COLO829 (cell line): Measurements from ENCODE around the gene GRB10.
"Not testable (repeated sequence)": the region's sequence is repeated elsewhere in the genome, so short reads cannot be mapped to it uniquely, and the experiment has no call there.

Experiments used
- DNase-seq: peaks from one replicate; pipeline ENCODE4 v3.0.0; 2012; ENCODE audit warnings: low spot score

The GRB10 gene

DNA sequence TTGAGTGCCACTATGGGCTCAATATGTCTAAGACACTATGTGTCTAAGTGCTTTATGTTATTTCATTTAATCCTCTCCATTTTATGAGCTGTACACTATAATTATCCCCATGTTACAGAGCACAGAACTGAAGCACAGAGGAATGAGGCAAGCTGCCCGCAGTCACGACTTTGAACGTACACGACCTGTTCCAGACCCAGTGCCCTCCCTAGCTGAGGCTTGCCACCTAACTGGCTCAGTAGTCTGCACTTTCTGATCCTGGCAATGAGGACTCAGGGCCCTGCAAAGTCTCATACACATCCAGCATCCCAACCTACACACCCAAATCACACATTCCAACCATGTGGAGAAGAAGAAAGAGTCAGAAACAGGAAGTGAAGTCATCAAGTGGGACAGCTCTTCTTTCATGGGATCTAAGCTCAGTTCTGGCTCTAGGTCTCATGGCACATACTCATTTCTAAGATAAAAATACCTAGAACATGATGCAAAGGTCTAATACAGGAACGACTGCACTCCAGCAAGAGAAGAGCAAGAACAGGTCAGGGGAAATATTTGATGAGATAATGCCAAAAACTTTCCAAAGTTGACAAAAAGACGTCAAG lies 175.1 kb downstream of the GRB10 start:
- no peak for DNase-seq

DNA sequence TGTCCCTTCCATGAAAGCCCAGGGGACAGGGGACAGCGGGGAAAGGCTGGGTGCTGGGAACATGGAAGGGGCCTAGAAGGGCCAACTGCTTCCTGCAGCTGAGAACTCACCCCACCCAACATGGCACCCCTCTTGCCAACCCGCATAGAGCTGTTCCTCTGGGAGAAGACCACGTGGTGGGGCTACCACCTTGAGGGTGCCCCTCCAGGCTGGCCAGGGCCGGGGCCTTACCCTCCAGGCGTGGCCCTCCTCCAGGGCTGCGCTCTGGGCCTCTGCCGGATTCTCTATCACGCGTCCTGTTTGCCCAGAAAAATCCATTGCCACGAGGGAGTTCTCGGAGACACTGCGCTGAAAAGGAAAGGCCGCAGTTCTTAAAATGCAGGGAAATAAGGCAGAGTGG lies 177.6 kb downstream of the GRB10 start:
- no peak for DNase-seq

DNA sequence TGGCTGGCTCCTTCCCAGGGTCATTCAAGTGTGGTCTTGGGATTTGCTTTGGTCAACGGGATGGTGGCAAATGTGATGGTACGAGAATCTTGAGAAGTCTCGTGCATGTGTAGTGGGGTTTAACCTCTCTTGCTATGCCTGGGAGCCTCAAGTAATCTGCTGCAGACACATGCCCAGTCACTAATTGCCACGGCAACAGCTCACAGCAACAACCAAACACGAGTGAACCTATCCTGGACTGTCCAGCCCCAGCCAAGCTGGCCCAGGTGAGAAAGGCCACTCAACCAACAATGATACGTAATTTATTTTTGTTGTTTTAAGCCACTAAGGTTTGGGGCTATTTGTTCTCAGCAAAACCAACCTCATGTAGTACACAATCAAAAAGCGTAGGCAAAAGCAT lies 179.4 kb downstream of the GRB10 start:
- DNase-seq: no peak

DNA sequence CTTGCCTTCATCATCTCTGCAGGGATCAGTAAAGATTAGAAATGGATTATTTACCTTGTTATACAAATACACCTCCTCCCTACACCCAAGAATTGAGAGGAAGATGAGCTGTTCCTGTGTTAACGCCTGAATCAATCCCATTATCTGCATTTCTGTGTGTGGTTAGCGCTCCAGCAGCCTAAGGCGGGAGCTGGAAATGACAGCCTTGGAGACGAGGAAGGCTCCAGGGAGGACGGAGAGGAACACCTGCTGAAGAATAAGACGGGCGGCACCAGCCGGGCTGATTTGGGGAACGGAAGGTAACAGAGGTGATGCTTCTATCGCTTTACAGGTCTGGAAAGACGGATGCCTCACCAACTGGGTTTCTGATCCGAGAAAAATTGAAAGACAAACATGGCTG lies 183.3 kb downstream of the GRB10 start:
- no peak for DNase-seq

DNA sequence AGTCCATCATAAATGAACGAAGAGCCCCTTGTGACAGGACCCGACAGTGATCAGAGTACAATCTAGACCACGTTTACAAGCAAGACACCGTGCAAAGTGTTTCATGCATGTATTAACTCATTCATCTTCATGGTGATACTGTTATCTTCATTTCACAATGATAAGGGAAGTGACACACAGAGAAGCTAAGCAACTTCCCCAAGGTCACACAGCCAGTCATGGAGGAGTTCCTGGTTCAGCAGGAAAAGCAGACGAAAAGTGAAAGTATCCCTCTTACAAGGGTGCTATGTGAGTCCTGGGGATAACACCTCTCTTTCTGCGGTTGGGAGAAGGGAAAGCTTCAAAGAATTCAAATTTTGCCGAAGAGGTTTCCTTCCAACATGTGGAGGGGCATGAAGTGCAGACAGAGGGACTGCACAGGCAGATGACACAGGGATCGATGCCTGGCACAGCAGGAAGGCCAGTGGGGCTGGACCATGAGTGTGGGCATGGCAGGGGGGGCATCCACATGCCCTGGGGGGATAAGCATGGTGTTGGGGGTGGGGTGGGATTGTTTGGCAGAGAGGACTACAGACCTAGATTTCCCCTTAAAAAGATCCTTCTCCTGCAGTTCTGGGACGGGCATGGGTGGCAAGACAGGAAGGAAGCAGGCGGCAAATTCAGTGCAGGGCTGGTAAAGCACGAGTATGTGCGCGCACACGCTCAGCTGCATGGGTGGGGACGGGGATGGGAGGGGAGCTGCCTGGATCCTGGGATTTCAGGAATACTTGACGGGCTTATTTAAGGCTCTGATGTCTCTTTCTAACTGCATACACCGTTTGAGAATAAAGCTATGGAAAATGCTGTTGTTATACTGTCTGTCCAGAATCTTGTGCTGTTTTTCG lies 184.0 kb downstream of the GRB10 start:
- no peak for DNase-seq

DNA sequence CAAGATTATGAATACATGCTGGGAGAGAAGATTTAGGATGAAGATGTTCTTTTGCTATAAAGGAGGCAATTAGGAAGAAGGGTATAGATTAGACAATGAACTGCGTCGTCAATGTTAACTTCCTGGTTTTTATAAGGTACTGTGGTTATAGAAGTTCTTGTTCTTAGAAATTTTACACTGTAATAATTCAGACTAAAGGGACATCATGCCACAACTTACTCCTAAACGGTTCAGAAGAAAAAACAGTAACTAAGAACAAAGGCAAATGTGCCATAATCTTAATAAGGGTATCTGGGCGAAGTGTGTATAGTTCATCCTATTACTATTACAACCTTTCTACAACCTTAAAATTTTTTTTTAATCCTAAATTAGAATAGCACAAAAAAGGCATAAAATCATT lies 186.2 kb downstream of the GRB10 start:
- no peak for DNase-seq

DNA sequence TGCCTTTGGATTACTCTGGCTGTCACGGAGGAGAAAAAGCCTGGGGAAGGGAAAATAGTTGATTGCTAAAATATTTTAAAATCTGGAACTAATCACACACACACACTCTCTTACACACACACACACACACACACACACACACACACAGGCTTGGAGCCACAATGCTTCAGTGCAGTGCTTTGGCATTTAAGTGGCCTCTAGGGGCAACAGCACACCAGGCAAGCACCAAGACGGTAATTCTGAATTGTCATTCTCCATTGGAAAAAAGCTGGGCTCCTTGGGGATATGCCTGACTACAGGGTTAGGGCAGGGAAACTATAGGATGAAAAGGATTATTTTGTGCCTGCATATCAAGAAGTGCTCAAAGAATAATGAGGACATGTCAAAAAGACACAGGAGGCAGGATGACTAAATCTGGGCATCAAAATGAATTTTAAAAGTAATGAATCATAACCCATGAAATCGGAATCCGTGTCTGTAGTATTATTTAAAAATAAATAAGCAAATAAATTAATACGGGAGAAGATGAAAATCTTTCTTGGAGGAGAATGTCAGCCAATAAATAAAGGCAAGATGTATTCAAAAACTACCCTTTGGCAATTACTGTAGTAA lies 187.1 kb downstream of the GRB10 start:
- DNase-seq: no peak

DNA sequence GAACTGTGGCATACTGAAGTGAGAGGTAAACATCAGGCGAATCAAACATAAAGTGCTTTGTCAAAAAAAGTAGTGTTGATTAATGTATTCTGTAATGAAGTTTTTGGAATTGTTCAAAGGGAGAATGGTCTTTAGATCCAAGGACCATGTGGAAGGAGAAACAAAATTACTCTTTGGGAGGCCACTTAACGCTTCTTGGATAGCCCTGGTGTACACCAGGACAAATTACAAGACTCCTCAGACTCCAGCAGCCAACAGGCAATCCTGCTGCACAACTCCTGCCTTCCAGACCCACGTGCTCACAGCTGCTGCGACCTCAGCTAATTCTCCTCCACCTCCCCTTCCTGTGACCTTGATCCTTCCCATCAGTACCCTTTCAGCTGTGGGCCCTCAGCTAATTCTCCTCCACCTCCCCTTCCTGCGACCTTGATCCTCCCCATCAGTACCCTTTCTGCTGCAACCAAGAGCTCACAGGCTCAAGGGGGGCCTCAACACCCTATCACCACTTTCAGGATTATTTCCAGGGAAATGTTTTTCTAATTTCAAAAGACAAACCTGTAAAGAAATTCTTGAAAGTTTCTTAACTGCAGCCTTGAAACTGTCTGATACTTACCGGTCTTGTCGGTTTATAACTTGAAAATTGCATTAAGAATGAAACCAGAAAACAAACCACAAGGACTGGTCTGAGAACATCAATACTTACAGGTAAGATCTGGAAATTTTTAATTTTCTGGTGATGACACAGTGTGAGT lies 187.8 kb downstream of the GRB10 start:
- no peak for DNase-seq

DNA sequence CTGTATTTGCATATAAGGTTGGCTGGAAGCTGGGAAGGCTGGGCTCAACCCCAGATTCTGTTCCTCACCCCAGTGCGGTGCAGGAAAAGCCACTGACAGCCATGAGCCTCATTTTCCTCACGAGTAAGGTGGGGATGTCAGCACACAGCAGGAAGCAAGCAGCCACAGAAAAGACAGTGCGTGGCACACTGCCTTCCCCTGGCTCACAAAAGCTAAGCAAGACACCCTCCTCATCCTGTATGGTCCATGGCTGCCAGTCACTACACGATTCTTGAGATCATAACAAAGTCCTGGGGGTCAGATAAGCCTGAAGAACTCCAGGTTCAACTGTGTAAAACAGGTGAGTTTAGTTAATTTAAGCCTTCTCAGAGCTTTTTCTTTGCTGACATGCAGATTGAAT lies 188.6 kb downstream of the GRB10 start:
- DNase-seq: no peak

DNA sequence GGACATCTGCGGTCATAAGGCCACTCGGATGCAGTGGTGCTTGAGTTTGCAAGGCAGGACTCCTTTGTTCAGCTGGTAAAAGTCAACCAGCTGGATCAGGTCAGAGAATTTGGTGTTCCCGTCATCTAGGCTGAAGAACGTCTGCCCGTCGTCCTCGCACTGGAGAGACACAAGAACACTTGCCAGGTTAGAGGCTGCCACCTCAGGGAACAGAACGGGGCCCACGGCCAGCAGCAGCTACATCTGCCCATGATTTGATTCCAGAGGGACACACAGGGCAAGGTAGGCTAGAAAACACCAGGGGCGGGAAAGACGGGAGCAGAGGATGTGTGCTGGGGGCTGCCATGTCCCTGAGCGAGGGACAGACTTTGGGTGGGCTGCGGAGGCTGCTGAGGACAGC lies 189.8 kb downstream of the GRB10 start:
- DNase-seq: no peak

DNA sequence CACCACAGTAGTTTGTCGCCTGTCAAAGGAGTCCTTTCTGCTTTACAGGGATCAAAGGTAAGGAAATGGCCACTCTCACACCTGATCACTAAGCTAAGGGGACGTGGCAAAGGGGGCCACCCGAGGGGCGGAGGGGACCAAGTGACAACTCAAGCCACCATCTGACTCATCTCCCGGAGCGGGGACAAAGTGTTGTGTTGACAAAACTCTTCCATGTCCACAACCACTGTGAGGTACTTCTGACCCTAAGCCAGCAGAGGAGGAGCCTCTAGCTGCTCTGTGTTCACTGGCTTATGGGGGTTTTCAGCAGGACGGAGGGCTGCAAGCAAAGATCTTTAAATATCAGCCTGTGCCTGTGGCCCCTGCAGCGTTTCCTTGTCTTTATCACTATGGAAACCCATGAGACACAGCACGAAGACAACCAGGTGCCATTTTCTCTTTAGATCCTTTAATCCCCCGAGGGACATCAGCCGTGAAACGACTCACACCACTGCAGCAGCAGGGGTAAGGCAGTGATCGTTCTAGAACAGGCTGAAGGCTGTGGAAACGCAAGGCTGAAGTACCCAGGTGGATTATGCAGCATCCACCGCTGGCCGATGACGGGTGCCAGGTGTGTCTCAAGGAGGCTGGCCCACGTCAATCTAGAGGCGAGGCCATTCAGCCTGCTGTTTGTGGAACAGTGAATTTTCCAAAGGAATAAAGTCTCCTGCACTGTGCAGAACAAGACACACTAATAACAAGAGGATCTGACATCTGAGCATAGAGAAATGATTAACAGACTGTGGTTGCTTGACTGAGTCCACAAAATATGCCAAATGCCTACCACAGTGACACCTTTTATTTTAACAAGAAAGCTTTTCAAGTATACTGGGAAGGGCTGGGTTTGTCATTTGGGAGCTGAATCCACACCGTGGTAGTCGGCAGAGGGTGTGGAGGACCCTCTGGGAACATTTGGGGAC lies 190.9 kb downstream of the GRB10 start:
- DNase-seq: no peak

DNA sequence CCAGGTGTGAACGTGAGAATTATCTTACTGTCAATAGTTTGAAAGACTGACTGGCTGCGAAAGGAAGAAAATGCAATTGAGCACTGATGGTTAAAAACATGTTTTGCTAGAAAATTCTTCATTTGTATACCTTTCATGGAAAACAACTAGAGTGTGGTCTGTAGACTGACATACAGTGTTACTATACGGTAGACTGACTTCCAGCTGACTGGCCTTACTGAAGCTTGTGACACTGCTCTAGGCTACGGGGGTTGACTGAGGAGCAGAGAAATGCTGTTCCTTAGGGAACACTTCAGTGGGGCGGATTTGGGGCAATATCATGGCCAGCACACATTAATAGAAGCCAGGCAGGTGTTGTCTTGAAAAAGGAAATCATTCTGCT lies 191.6 kb downstream of the GRB10 start:
- DNase-seq: no peak

DNA sequence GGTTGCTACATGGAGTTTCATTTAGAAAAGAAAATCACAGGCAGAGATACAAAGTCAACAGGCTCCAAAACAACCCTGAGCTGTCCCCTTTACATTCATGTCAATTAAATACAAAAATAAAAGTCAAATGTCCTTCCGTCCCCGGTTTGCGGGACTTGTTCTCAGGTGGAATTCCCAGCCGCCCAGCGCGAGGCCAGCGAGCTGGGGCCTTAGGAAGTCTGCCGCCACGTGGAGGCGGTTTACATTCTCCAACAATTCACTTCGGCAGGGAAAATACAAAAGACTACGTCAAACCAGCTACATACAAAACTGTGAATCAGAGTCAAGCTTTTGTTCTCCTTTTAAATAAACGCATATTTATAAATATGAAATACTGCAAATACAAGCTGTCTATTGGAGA lies 192.2 kb downstream of the GRB10 start:
- DNase-seq: no peak

DNA sequence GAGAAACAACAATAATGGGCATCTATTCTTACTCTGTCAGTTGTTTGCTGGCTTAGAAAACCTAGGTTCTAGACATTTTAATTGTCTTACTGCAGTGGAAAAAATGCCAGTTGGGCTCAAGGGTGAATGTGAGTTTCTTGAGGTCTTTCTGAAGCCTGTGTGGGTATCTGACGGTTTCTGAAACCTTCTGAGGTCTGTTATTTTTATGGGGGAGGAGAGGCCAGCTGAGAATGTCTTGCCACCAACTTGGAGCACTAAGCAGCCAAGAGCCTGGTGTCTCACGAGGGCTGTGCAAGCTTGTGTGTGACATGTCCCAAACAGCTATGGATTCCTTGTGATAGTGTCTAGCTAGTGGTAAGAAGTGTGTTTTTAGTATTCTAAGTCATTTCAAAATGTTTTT lies 193.3 kb downstream of the GRB10 start:
- no peak for DNase-seq

DNA sequence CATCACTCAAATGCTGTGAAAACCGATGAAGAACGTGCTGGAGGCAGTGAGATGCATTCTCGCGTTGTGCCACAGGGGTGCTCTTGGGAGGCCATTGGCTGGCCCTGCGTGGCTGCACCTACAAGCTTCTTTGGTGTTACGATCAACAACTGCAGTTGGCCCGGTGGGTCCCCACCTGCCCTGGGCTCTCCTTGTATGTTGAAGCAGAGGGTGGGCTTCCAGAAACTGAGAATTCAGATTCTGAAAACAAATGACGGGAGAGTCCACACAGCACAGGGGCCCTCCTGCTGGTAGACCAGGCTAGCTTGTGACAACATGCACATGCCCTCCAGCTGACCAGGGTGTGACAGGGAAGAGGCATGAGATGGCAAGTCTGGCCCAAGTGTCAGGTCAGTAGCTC lies 193.8 kb downstream of the GRB10 start:
- DNase-seq: no peak

DNA sequence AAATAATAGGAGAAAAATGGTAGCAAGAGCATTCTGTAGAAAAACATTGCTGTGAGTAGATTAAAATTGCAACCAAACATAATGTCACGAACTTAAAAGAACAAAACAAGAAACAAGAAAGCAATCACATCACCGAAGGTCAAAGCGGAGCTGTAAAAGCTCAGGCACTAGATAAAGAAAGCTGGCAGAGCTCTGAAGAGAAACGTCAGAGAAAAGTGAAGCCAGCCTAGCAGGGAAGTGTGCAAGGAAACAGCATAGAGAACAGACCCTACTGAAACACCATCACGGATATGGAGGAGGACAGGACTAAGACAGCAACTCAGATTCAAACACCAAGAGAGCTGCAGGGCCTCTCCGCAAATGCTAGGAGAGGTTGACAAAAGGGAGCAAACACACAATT lies 195.0 kb downstream of the GRB10 start:
- no peak for DNase-seq

DNA sequence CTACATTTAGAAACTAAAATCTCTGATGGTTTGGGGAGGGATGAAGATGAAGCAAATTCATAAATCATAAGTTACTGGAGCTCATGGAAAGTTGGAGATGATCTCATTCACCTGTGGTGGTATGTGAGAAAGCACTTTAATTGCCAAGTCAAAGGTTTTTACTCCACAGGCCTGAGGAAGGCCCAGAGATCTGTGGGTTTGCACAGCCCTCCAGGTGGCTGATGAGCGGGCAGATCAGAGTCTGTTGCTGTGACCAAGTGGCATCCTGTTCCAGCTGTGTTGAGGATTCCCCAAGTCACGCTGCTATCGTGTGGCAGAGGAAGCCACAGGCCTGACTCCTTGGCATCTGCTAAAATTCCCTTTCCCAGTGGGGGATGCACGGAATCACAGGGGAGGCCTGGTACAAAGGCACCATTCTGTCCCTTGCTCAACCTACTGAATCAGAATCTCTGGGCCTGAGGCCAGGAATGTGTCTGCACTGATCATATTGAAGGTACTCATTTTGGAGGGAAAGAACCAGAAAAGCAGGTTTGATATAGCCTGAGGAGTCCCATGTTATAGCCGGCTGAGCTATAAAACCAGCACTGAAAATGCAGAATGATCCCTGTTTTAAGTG lies 197.8 kb downstream of the GRB10 start:
- peak; percentile 65 for DNase-seq

DNA sequence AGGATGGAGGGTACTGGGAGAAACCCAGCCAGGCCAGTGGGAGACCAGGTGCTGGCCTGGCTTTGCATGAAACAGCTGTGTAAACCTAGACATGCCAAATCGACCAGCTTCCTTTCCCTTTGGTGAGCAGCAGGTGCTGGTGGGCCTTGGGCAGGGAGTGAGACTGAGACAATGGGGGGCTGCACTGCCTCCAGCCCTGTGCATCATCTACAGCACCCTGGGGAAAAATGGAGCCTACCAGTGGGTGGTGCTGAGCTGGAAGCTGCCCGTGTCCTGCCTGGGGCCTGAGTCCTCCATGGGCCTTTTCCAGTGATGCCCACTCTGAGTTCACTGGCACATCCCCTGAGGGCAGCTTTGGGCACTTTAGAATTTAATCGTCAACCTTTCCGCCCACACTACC lies 198.3 kb downstream of the GRB10 start:
- DNase-seq: no peak

DNA sequence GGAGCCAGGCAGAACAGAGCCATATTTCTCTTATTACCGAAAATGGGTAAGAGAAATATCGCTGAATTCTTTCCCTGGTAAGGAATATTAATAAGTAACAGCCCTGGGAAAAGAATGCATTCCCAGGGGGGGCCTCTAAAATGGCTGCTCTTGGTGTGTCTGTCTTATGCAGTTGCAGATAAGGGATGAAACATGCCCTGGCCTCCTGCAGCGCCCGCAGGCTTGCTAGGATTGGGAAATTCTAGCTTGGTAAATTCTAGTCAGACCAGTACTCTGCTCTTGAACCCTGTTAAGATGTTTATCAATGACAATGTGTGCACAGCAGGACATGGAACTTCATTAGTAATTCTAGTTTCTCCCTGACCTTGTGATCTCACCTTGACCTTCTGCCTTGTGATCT lies 199.4 kb downstream of the GRB10 start:
- not testable (repeated sequence) for DNase-seq

DNA sequence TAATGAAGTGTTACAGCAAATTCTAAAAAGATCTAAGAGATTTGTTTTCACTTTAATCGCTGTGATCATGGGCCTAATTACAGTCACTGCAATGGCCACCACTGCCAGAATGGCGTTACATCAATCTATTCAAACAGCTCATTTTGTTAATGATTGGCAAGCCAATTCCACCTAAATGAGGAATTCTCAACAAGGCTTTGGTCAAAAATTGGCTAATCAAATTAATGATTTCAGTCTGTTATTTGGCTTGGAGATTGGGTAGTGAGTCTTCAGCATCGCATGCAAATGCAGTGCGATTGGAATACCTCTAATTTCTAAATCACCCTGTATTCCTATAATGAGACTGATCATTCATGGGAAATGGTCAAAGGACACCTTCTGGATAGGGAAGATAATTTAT lies 200.4 kb downstream of the GRB10 start:
- not testable (repeated sequence) for DNase-seq

DNA sequence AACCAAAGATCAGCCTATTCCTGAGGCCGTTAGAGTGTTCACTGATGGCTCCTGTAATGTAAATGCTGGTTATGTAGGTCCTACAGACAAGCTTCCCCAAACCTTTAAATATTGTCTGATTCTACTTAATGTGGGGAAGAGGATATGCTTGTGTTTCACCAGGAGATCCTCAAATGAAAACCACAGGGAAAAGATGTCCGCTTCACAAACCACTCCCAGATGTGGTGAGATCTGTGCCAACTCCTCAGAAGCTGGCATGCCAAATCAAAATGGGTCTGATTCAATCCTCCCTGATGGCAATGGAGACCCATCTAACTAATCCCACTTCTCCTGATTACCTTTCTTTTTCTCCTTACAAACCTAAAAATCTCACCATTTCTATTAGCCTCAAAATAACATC lies 202.0 kb downstream of the GRB10 start:
- not testable (repeated sequence) for DNase-seq
